Measurements from ENCODE around the gene SELENOV.
A peak's percentile ranks its signal among the peaks of the same experiment; 100 is the strongest.
"Not testable (repeated sequence)": the region's sequence is repeated elsewhere in the genome, so short reads cannot be mapped to it uniquely, and the experiment has no call there.

Gene SELENOV, protein sequence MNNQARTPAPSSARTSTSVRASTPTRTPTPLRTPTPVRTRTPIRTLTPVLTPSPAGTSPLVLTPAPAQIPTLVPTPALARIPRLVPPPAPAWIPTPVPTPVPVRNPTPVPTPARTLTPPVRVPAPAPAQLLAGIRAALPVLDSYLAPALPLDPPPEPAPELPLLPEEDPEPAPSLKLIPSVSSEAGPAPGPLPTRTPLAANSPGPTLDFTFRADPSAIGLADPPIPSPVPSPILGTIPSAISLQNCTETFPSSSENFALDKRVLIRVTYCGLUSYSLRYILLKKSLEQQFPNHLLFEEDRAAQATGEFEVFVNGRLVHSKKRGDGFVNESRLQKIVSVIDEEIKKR

GRCh38 chr19:39514840-39515550, at the start of gene SELENOV:
SELENOV (plus strand) TSS chr19:39515139; CDS start chr19:39515213, 74 bp downstream.
- DNase-seq (ENCODE audit: low spot score), result peak; percentile 80

GRCh38 chr19:39465956-39466747, 48.8 kb upstream of the SELENOV start:
- no peak for DNase-seq (ENCODE audit: low spot score)

DNA sequence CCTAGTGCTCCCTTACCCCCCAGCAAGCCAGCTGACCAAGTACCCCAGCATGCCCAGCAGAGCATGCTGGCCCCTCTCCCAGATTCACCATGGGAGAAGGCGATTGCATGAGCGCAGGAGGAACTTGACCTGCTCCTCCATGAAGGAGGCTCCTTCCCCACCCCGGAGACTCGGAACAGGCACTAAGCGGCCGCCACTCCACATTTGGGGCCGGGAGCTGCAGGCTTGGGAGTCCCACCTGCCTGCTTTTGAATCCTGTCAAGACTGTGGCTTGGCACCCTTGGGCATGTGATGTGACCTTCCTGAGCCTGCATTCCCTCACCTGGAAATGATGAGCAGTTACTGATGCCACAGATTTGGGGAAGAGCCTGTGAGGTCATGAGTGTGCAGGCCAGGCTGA, 47.0 kb upstream of the SELENOV start:
- no peak for DNase-seq (ENCODE audit: low spot score)

GRCh38 chr19:39469036-39469435, 45.9 kb upstream of the SELENOV start:
- no peak for DNase-seq (ENCODE audit: low spot score)

- no peak for DNase-seq (ENCODE audit: low spot score)
These were observed 45.4 kb upstream of the SELENOV start for GRCh38 chr19:39469567-39469966.

- no peak for DNase-seq (ENCODE audit: low spot score)
These were observed 44.1 kb upstream of the SELENOV start for GRCh38 chr19:39470724-39471339.

DNA sequence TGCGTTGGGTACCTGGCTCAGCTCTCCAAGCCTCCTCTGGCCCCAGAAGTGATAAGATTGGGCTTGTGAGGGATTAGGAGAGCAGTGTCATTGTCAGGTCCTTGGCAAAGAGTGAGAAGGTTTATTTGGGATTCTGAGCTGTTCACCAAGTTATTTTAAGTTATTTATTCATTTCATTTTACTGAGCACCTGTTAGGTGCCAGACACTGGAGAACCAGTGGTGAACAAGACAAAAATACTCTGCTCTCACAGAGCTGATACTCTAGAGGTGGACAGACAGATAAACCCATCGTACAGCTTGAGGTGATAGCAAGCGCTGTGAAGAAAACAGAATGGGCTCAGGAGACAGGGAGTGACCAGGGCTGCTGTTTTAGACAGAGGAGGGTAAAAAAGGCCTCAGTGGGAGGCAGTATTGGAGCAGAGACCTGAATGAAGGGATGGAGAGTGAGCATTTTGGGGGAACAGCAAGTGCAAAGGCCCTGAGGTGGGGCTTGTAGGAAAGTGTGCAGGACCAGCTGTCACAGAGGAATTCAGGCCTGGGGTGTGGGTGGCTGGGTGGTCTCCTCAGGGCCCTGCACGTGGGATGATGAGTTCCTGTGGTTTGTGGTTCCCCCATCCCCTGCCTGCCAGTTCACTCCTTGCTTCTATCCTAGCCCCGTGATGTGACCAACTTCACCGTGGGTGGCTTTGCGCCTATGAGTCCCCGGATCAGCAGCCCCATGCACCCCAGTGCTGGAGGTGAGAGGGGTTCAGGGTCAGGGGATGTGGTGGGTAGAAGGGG, 43.0 kb upstream of the SELENOV start:
- DNase-seq (ENCODE audit: low spot score), result no peak

DNA sequence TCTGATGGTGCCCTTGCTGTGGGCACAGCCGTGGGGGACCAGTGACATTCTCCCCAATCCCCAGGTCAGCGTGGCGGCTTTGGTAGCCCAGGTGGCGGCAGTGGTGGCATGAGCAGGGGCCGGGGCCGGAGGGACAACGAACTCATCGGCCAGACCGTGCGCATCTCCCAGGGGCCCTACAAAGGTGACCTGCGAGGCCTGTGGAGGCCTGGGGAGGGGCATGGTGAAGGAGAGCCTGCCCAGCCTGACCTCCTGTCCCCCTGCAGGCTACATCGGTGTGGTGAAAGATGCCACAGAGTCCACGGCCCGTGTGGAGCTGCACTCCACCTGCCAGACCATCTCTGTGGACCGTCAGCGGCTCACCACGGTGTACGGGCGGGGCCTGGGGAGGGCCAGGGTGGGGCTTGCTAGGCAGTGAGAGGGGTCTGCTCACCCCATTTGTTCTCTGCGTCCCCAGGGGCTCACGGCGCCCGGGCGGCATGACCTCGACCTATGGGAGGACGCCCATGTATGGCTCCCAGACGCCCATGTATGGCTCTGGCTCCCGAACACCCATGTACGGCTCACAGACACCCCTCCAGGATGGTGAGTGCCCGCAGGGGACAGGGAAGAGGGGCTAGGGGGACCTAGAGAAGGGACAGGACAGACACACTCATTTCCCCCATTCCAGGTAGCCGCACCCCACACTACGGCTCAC, 42.0 kb upstream of the SELENOV start:
- no peak for DNase-seq (ENCODE audit: low spot score)

GRCh38 chr19:39473443-39473960, 41.4 kb upstream of the SELENOV start:
- DNase-seq (ENCODE audit: low spot score), result no peak

GRCh38 chr19:39474139-39474620, 40.8 kb upstream of the SELENOV start:
- peak; percentile 91 for DNase-seq (ENCODE audit: low spot score)

- DNase-seq (ENCODE audit: low spot score), result no peak
These were observed 39.2 kb upstream of the SELENOV start for GRCh38 chr19:39475748-39476147.

- not testable (repeated sequence) for DNase-seq (ENCODE audit: low spot score)
These were observed 35.6 kb upstream of the SELENOV start for GRCh38 chr19:39479319-39479801.

- no peak for DNase-seq (ENCODE audit: low spot score)
These were observed 35.0 kb upstream of the SELENOV start for GRCh38 chr19:39479916-39480315.

DNA sequence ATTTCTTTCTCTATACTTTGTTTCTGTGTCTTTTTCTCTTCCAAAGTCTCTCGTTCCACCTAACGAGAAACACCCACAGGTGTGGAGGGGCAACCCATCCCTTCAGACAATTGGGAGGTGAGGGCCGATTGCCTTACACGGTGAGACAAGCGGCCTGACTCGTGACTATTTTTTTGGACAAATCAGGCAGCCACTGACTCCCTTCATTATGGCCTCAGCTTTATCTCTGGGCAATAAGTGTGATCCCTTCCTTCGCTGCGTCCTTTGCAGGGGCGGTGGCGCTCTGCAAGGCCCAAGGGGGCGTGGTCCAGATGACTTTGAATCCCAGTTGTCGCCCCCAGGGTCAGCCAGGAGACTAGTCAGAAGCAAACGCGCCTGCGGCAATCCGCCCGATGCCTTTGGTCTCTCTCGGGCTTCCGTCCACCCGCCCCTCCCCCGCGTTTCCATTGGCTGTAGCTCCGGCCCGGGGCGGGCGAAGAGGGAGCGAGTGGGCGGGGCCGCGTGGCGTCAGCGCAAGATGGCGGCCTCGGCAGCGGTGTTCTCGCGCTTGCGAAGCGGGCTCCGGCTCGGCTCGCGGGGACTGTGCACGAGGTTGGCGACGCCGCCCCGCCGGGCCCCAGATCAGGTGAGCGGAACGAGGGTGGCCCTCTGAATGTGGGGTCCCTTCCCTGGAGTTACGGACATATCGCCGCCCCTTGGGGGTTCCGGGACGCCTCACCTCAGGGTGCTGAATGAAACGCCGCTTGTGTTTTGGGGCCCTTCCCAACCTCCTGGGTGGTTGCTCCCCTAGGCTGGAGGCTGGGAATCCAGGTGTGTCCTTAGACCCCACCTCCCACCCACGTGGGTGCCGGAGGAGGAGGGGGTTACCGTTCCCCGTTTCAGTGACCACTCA, 34.4 kb upstream of the SELENOV start, which contains the start of gene TIMM50:
Gene TIMM50, plus strand, starts transcription at position 502 of the 892 bp plus-strand sequence. Its CDS starts 16 bp downstream, at position 518.
- DNase-seq (ENCODE audit: low spot score), result peak; percentile 95

- no peak for DNase-seq (ENCODE audit: low spot score)
These were observed 33.8 kb upstream of the SELENOV start for GRCh38 chr19:39481229-39481545.

- DNase-seq (ENCODE audit: low spot score), result no peak
These were observed 33.3 kb upstream of the SELENOV start for GRCh38 chr19:39481676-39482075.

DNA sequence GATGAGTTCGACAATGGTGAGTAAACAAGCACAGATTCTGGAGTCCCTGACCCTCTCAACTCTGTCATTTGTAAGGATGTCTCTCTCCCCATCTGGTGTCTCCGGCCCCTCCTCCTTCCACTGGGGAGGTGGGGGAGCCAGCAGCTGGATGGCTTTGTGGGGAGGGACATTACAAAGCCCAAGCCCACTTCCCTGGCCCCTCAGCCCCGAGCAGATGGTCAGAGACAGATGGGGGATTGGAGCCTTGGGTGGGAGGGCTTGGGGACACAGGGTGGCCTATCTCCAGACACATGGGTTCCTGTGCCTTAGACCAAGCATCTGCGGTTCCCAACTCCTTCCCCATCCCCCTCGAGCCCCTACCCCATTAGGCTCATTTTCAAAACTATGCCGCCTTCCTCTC, 31.8 kb upstream of the SELENOV start:
- no peak for DNase-seq (ENCODE audit: low spot score)

DNA sequence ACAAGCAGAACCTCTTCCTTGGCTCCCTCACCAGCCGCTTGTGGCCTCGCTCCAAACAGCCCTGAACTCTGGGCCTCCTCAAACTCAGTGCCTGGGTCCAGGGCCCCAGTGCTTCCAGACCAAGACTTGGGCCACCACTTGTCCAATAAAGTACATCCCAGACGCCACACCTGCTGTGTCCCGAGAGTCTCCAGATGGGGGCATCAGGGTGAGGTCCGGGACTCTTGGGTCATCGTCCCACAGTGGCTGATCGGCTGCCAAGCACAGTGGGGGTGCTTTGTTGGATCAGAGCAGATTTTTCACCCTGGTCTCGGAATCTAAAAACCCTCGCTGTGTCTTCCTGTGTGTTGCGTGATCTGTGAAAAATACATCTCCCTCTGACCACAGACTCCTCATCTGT, 25.2 kb upstream of the SELENOV start:
- no peak for DNase-seq (ENCODE audit: low spot score)

DNA sequence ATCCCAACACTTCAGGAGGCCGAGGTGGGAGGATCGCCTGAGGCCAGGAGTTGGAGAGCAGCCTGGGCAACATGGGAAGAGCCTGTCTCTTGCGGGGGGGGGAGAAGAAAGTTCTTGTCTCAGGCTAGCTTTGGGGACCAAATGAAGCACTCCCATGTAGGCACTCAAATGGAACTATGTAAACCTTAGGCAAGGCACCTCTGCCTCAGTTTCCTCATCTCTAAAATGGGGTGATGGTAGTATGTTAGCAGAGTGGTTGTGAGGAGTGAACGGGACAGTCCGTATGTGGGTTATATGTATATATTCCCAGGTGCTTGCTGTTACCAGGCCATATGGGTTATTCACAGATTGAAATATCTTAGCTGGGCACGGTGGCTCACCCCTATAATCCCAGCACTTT, 22.7 kb upstream of the SELENOV start:
- DNase-seq (ENCODE audit: low spot score), result no peak

Data from iPS-NIHi11 (cell line).